MCF 10A (cell line): ENCODE results near the gene CDYL. TPM values are rescaled to one million over a fixed set of nuclear protein-coding genes. Genes with fewer than 3 reads are reported as not detected.

ENCODE experiments used
- BruUV-seq: library from RNA; stranded (reverse); fragments of 400-500 nt; replicated peaks from 2 replicates; lab custom pipeline; 2021; lab: Mats Ljungman, UMichigan
- CTCF ChIA-PET: fragments of 300-600 bp; sonication (Branson Sonifier 250); formaldehyde crosslinking; extraction: SDS; loops from one replicate; lab custom pipeline; 2021; ENCODE audit warnings: antibody characterized with exemption, inconsistent platforms; lab: Yijun Ruan, JAX
- POLR2A ChIA-PET: fragments of 300-600, 350-650 bp; sonication (Branson Sonifier 250); formaldehyde crosslinking; extraction: SDS; loops from one replicate; lab custom pipeline; 2020; ENCODE audit warnings: antibody characterized with exemption, inconsistent platforms; lab: Yijun Ruan, JAX
- DNase-seq: peaks from one replicate; pipeline ENCODE4 v3.0.0-alpha.2; 2018; ENCODE audit not compliant: unreplicated experiment
- H3K27ac Mint-ChIP-seq: one replicate; pipeline ENCODE4 v1.8.0; 2022; ENCODE audit warnings: mild to moderate bottlenecking, low read depth, mixed read lengths; ENCODE audit not compliant: unreplicated experiment
- H3K27me3 Mint-ChIP-seq: one replicate; pipeline ENCODE4 v1.8.0; 2022; ENCODE audit warnings: mixed read lengths; ENCODE audit not compliant: insufficient read depth, unreplicated experiment
- H3K36me3 Mint-ChIP-seq: one replicate; pipeline ENCODE4 v1.8.0; 2022; ENCODE audit warnings: mild to moderate bottlenecking, moderate library complexity, mixed read lengths; ENCODE audit not compliant: insufficient read depth, unreplicated experiment
- H3K4me1 Mint-ChIP-seq: one replicate; pipeline ENCODE4 v1.8.0; 2022; ENCODE audit warnings: mixed read lengths; ENCODE audit not compliant: insufficient read depth, unreplicated experiment
- H3K4me3 Mint-ChIP-seq: one replicate; pipeline ENCODE4 v1.8.0; 2022; ENCODE audit warnings: mild to moderate bottlenecking, moderate library complexity, mixed read lengths; ENCODE audit not compliant: unreplicated experiment
- H3K9me3 Mint-ChIP-seq: one replicate; pipeline ENCODE4 v1.8.0; 2022; ENCODE audit warnings: mixed read lengths; ENCODE audit not compliant: unreplicated experiment
- CTCF ChIP-seq: fragments of 200-600 bp; IDR thresholded peaks from one replicate; pipeline ENCODE4 v1.8.0; 2022; ENCODE audit warnings: antibody characterized with exemption, mild to moderate bottlenecking; ENCODE audit not compliant: unreplicated experiment
- intact Hi-C: fragments of 100-400 bp; cut with micrococcal nuclease; formaldehyde crosslinking; loops from 2 replicates; pipeline ENCODE4 v1.14.1; 2022
- total RNA-seq: library from RNA; stranded (reverse); gene quantifications from 2 replicates; pipeline ENCODE4 v1.2.3, GENCODE V29; 2022

Gene CDYL
- total RNA-seq, 1 experiment from 2014 or later, result 48.9 TPM

GRCh38 chr6:4728436-4728769 lies 47.8 kb upstream of the CDYL start:
- Mint-ChIP-seq H3K36me3 (no peaks in the 10 kb centered on the region), H3K4me1 (peaks cover 11% of the 10 kb centered on the region), H3K9me3 (no peaks in the 10 kb centered on the region), H3K4me3 (no peak overlapping the region), H3K27ac (no peak overlapping the region), H3K27me3 (no peaks in the 10 kb centered on the region)
- TF ChIP-seq CTCF, result no peak
- POLR2A ChIA-PET, result no interaction called here
- CTCF ChIA-PET, result no interaction called here
- no peak for DNase-seq
- no TSS peak for BruUV-seq
- intact Hi-C loops, result no loop called here

GRCh38 chr6:4728926-4729325 lies 47.3 kb upstream of the CDYL start:
- Mint-ChIP-seq H3K27me3 (no peaks in the 10 kb centered on the region), H3K9me3 (no peaks in the 10 kb centered on the region), H3K4me1 (peaks cover 16% of the 10 kb centered on the region), H3K4me3 (no peak overlapping the region), H3K36me3 (no peaks in the 10 kb centered on the region), H3K27ac (no peak overlapping the region)
- ChIA-PET POLR2A (no interaction called here), CTCF (no interaction called here)
- DNase-seq, result no peak
- intact Hi-C loops, result no loop called here
- BruUV-seq, result no TSS peak
- TF ChIP-seq CTCF, result no peak

- TF ChIP-seq CTCF, result no peak
- no peaks in the 10 kb centered on the region for H3K27me3 Mint-ChIP-seq
- H3K4me3 Mint-ChIP-seq, result peak overlapping the region; percentile 67
- intact Hi-C loops, result loop anchor here (2.0 kb wide), 1 partner anchor 43 kb away; no protein-coding TSS in a partner anchor
- BruUV-seq, result no TSS peak
- no peaks in the 10 kb centered on the region for H3K36me3 Mint-ChIP-seq
- H3K4me1 Mint-ChIP-seq, result peaks cover 22% of the 10 kb centered on the region
- H3K27ac Mint-ChIP-seq, result no peak overlapping the region
- CTCF ChIA-PET, result no interaction called here
- H3K9me3 Mint-ChIP-seq, result no peaks in the 10 kb centered on the region
- no peak for DNase-seq
- POLR2A ChIA-PET, result interaction anchor here (0.7 kb wide), 1 partner anchor 44 kb away, joined by 4 read pairs; no protein-coding TSS in a partner anchor
Observed at GRCh38 chr6:4731996-4732395, 44.2 kb upstream of the CDYL start.

- peak; percentile 91 for DNase-seq
- peak overlapping the region; percentile 67 for H3K4me3 Mint-ChIP-seq
- H3K36me3 Mint-ChIP-seq, result no peaks in the 10 kb centered on the region
- POLR2A ChIA-PET, result interaction anchor here (0.7 to 1.0 kb wide), 3 partner anchors 44 to 374 kb away, joined by 3 to 4 read pairs (median 3); no protein-coding TSS in a partner anchor
- intact Hi-C loops, result loop anchor here (2.0 kb wide), 1 partner anchor 44 kb away; no protein-coding TSS in a partner anchor
- no peaks in the 10 kb centered on the region for H3K27me3 Mint-ChIP-seq
- CTCF ChIA-PET, result no interaction called here
- no peak for TF ChIP-seq CTCF
- peaks cover 22% of the 10 kb centered on the region for H3K4me1 Mint-ChIP-seq
- BruUV-seq, result no TSS peak
- no peaks in the 10 kb centered on the region for H3K9me3 Mint-ChIP-seq
- H3K27ac Mint-ChIP-seq, result peak overlapping the region; percentile 68
Observed at GRCh38 chr6:4732691-4733315, 43.4 kb upstream of the CDYL start.
